Body of pancreas (tissue), 4 donors: ENCODE data around the gene FZD1.

ENCODE experiments used
- CTCF ChIP-seq, 7 experiments: fragments of 450-650 bp in 4 of 7; fragments of 200-600 bp in 3 of 7; sonication (generic) in 3 of 7; IDR thresholded peaks; one replicate each; pipeline ENCODE4 v1.5.1; 2016 to 2019; ENCODE audit warnings: antibody characterized with exemption in 7 of 7
- POLR2A ChIP-seq, 3 donors: fragments of 450-650 bp; IDR thresholded peaks; one replicate each; pipeline ENCODE4 v1.6.1; 2016; ENCODE audit warnings: antibody characterized with exemption in 3 of 3, mild to moderate bottlenecking in 2 of 3

DNA sequence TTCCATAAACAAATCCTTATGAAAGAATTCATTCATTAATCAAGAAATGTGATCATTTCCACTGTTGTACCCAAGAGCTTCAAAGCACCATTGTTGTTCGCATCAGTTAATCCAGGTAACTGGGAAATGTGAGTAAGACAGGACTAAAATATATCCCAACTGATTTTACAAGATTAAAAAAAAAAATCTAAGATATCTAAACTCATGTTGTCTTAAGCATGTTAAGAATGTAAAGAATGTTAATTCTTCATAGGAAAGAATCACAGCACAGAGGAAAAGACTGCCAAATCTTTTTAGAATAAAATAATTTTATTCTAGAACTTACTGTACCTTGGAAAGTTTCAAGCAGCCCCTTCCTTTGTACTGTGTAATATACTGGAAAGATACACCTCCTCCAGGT is 16.4 kb downstream of the FZD1 start:
- no peak for TF ChIP-seq POLR2A (IDR thresholded peaks at IDR 0.05)
- TF ChIP-seq CTCF (IDR thresholded peaks at IDR 0.05), result no peak
